ENCODE measurements around the gene DEK.
"Not testable (repeated sequence)": the region's sequence is repeated elsewhere in the genome, so short reads cannot be mapped to it uniquely, and the experiment has no call there.

Gene DEK

GRCh38 chr6:18264219-18264922 lies at the start of gene DEK:
TSS of gene DEK (minus strand) at chr6:18264530. CDS start at chr6:18263987, 543 bp downstream.
- H3K4me3 Mint-ChIP-seq, result peak within 1 kb of the TSS; percentile 98

DNA sequence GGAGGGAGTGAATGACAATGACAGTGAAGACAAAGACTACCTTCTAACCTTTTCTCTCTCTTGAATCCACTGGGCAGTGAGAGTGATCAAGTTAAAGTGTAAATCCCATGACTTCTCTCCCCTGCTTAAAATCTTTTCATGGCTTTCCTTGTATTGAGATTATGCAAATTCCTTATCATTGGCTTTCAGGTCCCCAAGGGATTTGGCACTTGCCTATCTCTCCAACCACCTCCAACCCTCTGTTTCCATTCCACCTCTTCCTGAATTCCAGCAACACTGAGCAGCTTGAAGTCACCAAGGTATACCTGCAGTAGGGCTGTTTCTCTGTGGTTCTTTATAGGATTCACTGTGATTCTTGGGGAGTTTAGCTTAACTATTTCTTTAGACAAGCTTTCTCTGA lies 48.0 kb upstream of the DEK start:
- Mint-ChIP-seq H3K4me3 (no peak overlapping the region), H3K9me3 (peaks cover 15% of the 10 kb centered on the region), H3K27ac (no peak overlapping the region), H3K4me1 (ENCODE audit: low read depth) (peaks cover 3% of the 10 kb centered on the region), H3K36me3 (ENCODE audit: low read depth) (no peaks in the 10 kb centered on the region), H3K27me3 (peaks cover 4% of the 10 kb centered on the region)
- intact Hi-C loops (cut with micrococcal nuclease), result no loop called here

More at GRCh38 chr6:18264219-18264922, at the start of gene DEK:
- Mint-ChIP-seq H3K27ac (peak within 1 kb of the TSS; percentile 96), H3K9me3 (no peaks in the 10 kb centered on the region), H3K4me1 (ENCODE audit: low read depth) (peaks cover 40% of the 10 kb centered on the region), H3K27me3 (no peaks in the 10 kb centered on the region), H3K36me3 (ENCODE audit: low read depth) (peaks cover 36% of the 10 kb centered on the region)
- intact Hi-C loops (cut with micrococcal nuclease), result loop anchor here (5.0 to 10.0 kb wide), 4 partner anchors 58 to 238 kb away; partner anchors contain the start of genes KDM1B, RNF144B and TPMT

DNA sequence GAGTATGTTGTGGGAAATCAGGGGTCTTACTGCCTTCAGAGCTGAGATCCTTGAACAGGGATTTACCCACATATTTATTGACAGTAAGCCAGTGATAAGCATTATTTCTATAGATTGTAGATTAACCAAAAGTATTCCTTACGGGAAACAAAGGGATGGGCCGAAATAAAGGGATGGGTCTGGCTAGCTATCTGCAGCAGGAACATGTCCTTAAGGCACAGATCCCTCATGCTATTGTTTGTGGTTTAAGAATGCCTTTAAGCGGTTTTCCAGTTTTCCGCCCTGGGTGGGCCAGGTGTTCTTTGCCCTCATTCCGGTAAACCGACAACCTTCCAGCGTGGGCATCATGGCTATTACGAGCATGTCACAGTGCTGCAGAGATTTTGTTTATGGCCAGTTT lies 45.7 kb upstream of the DEK start:
- H3K4me3 Mint-ChIP-seq; H3K27ac Mint-ChIP-seq; H3K27me3 Mint-ChIP-seq; intact Hi-C loops (cut with micrococcal nuclease); H3K4me1 Mint-ChIP-seq (ENCODE audit: low read depth); H3K36me3 Mint-ChIP-seq (ENCODE audit: low read depth): not testable (repeated sequence)
- peaks cover 15% of the 10 kb centered on the region for H3K9me3 Mint-ChIP-seq

DNA sequence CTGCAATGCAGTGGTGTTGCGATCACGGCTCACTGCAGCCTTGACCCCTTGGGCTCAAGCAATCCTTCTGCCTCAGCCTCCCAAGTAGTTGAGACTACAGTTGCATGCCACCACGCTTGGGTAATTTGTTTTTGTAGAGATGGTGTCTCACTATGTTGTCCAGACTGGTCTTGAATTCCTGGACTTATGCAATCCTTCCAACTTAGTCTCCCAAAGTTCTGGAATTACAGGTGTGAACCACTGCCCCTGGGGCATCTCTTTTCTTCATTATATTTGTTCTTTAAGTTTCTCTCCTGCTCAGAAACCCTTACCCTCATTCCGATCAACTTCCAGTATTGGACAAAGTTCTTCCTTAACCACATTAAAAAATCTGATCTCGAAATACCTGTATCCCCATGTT lies 44.7 kb upstream of the DEK start:
- Mint-ChIP-seq H3K27ac (no peak overlapping the region), H3K9me3 (peaks cover 15% of the 10 kb centered on the region), H3K4me1 (ENCODE audit: low read depth) (no peaks in the 10 kb centered on the region), H3K4me3 (no peak overlapping the region), H3K27me3 (peaks cover 3% of the 10 kb centered on the region), H3K36me3 (ENCODE audit: low read depth) (no peaks in the 10 kb centered on the region)
- intact Hi-C loops (cut with micrococcal nuclease), result no loop called here

DNA sequence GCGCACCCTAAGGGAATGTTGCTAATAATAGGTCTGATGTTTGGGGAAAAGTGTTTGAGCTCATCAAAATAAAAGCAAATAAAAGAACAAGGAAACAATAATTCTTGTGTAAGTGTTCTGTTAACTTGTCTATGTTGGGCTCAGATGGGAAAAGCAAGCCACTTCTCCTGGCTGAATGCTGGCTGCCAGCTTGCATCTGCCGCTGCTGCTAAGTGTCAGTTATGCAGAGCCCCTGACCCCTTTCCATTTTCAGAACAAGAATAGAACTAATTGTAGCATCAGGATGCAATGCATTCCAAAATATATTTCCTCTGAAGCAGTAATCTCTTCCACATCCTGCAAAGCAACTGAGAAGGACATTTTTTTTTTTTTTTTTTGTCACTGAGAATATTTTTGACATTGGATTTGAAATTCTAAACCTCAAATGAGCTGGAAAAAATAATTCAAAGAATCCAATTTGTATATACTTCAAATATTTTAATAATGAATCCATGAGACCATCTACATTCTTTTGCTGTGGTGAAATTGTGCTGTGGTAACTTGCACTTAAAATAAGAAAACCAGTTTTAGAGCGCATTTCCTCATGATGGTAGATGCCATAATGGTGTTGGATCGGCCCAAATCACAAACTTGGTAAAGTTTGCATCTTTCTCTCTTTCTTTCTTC lies 43.9 kb upstream of the DEK start:
- Mint-ChIP-seq H3K27me3 (peaks cover 3% of the 10 kb centered on the region), H3K9me3 (peaks cover 15% of the 10 kb centered on the region), H3K36me3 (ENCODE audit: low read depth) (no peaks in the 10 kb centered on the region), H3K27ac (no peak overlapping the region), H3K4me1 (ENCODE audit: low read depth) (no peaks in the 10 kb centered on the region), H3K4me3 (no peak overlapping the region)
- intact Hi-C loops (cut with micrococcal nuclease), result no loop called here

- peaks cover 15% of the 10 kb centered on the region for H3K9me3 Mint-ChIP-seq
- peaks cover 3% of the 10 kb centered on the region for H3K27me3 Mint-ChIP-seq
- H3K27ac Mint-ChIP-seq, result no peak overlapping the region
- intact Hi-C loops (cut with micrococcal nuclease), result no loop called here
- H3K4me1 Mint-ChIP-seq (ENCODE audit: low read depth), result no peaks in the 10 kb centered on the region
- H3K4me3 Mint-ChIP-seq, result no peak overlapping the region
- no peaks in the 10 kb centered on the region for H3K36me3 Mint-ChIP-seq (ENCODE audit: low read depth)
Measured at GRCh38 chr6:18306977-18307376, 42.6 kb upstream of the DEK start.

DNA sequence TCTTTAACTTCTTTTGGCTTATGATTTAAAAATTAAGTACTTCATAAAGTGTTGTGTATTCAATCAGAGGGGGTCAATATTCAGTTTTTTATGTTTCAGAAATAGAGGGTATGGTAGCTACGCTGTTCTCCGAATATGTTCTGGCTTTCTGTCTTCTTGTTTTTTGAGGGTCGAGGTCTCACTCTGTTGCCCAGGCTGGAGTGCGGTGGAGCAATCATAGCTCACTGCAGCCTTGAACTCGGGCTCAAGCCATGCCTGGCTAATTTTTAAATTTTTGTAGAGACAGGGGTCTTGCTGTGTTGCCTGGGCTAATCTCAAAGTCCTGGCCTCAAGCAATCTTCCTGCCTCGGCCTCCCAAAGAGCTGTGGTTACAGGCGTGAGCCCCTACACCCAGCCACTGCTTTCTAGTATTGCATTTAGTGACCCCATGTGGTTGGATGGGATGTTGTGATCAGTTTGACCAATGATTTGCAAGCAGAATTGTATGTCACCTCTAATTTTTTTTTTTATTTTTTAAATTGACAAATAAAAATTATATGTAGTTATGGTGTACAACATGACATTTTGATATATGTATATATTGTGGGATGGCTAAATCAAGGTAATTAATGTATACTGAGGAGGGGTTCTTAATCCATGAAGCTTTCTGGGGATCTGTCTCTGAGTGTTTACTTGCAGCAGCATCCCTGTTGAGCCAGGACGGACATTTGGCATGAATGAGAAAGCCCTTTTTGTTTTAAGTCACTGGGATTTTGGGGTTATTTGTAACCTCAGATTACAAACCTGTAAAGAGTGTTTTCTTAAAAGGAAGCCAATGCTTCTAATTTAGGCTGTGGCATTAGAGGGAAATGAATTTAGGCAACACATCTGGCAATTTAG lies 38.5 kb upstream of the DEK start:
- Mint-ChIP-seq H3K36me3 (ENCODE audit: low read depth) (no peaks in the 10 kb centered on the region), H3K4me3 (no peak overlapping the region), H3K4me1 (ENCODE audit: low read depth) (no peaks in the 10 kb centered on the region), H3K9me3 (no peaks in the 10 kb centered on the region), H3K27ac (no peak overlapping the region), H3K27me3 (no peaks in the 10 kb centered on the region)
- intact Hi-C loops (cut with micrococcal nuclease), result no loop called here

- Mint-ChIP-seq H3K27me3 (peaks cover 6% of the 10 kb centered on the region), H3K4me3 (no peak overlapping the region), H3K36me3 (ENCODE audit: low read depth) (no peaks in the 10 kb centered on the region), H3K4me1 (ENCODE audit: low read depth) (no peaks in the 10 kb centered on the region), H3K27ac (no peak overlapping the region), H3K9me3 (no peaks in the 10 kb centered on the region)
- intact Hi-C loops (cut with micrococcal nuclease), result no loop called here
Measured at GRCh38 chr6:18293076-18293904, 29.0 kb upstream of the DEK start.

DNA sequence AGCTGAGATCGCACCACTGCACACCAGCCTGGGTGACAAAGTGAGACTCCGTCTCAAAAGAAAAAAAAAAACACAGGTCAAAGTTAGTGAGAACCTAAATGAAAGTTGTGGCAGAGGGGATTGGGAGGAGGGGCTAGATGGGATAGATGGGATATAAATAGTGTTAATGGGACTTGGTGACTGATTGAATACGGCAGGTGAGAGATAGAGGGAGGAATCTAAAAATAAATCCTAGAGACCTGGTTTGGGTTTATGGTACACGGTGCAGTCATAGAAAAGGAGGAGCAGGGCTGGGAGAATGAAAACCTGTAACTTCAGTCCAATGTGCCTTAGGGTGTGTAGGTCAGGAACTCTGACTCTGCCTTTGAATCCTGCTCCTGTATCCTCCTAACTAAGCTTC lies 25.0 kb upstream of the DEK start:
- no peak overlapping the region for H3K4me3 Mint-ChIP-seq
- H3K36me3 Mint-ChIP-seq (ENCODE audit: low read depth), result no peaks in the 10 kb centered on the region
- intact Hi-C loops (cut with micrococcal nuclease), result no loop called here
- no peaks in the 10 kb centered on the region for H3K4me1 Mint-ChIP-seq (ENCODE audit: low read depth)
- H3K27ac Mint-ChIP-seq, result no peak overlapping the region
- no peaks in the 10 kb centered on the region for H3K9me3 Mint-ChIP-seq
- H3K27me3 Mint-ChIP-seq, result peaks cover 10% of the 10 kb centered on the region

DNA sequence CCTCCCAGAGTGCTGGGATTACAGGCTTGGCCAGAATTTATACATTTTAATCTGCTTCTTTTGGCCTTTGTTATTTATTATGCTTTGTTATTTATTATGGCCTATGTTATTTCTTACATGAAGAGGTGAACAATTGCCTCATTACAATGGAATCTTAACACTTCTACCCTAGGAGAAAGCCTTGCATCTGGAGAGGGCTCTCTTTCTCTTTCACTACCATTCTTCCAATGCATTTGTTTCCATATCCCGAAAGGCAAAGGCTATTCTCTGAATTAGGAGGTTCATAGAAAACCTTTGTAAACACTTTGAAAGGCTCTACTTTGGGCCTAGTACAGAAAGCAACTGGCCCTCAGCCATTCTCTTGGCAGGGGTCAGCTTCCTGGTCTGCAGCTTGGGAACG lies 19.9 kb upstream of the DEK start:
- intact Hi-C loops (cut with micrococcal nuclease), result no loop called here
- H3K27ac Mint-ChIP-seq, result no peak overlapping the region
- H3K27me3 Mint-ChIP-seq, result peaks cover 23% of the 10 kb centered on the region
- H3K4me3 Mint-ChIP-seq, result no peak overlapping the region
- no peaks in the 10 kb centered on the region for H3K36me3 Mint-ChIP-seq (ENCODE audit: low read depth)
- peaks cover 7% of the 10 kb centered on the region for H3K4me1 Mint-ChIP-seq (ENCODE audit: low read depth)
- H3K9me3 Mint-ChIP-seq, result no peaks in the 10 kb centered on the region

DNA sequence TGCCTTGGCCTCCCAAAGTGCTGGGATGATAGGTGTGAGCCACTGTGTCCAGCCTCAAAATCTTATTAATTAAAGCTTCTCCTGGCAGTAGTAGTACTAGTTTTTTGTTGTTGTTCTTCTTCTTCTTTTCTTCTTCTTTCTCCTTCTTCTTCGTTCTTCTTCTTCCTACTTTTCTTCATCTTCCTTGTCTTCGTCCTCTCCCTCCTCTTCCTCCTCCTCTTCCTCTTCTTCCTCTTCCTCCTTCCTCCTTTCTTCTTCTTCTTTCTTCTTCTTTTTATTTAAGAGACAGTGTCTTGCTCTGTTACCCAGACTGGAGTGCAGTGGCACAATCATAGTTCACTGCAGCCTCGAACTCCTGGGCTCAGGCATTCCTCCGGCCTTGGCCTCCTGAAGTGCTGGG lies 17.2 kb upstream of the DEK start:
- intact Hi-C loops (cut with micrococcal nuclease), result no loop called here
- Mint-ChIP-seq H3K27me3 (peaks cover 36% of the 10 kb centered on the region), H3K4me3 (no peak overlapping the region), H3K36me3 (ENCODE audit: low read depth) (no peaks in the 10 kb centered on the region), H3K9me3 (no peaks in the 10 kb centered on the region), H3K27ac (no peak overlapping the region), H3K4me1 (ENCODE audit: low read depth) (peaks cover 21% of the 10 kb centered on the region)

- Mint-ChIP-seq H3K36me3 (ENCODE audit: low read depth) (no peaks in the 10 kb centered on the region), H3K4me1 (ENCODE audit: low read depth) (peaks cover 24% of the 10 kb centered on the region), H3K9me3 (no peaks in the 10 kb centered on the region), H3K27me3 (peaks cover 48% of the 10 kb centered on the region), H3K27ac (no peak overlapping the region), H3K4me3 (no peak overlapping the region)
- intact Hi-C loops (cut with micrococcal nuclease), result no loop called here
Measured at GRCh38 chr6:18280084-18280483, 15.8 kb upstream of the DEK start.

- intact Hi-C loops (cut with micrococcal nuclease), result no loop called here
- Mint-ChIP-seq H3K4me1 (ENCODE audit: low read depth) (peaks cover 24% of the 10 kb centered on the region), H3K27me3 (peaks cover 52% of the 10 kb centered on the region), H3K4me3 (no peak overlapping the region), H3K9me3 (no peaks in the 10 kb centered on the region), H3K36me3 (ENCODE audit: low read depth) (no peaks in the 10 kb centered on the region), H3K27ac (no peak overlapping the region)
Measured at GRCh38 chr6:18279422-18279821, 15.1 kb upstream of the DEK start.
